Measurements from ENCODE around the gene KCNIP3. TPM values are rescaled to one million over a fixed set of nuclear protein-coding genes. Genes with fewer than 3 reads are reported as not detected.

Gene KCNIP3
- total and polyA plus RNA-seq, 9 of the 15 experiments (the other 6 are each of a cell fraction or from before 2014, with no cell fraction given): 0.04 TPM; not detected in 8

DNA sequence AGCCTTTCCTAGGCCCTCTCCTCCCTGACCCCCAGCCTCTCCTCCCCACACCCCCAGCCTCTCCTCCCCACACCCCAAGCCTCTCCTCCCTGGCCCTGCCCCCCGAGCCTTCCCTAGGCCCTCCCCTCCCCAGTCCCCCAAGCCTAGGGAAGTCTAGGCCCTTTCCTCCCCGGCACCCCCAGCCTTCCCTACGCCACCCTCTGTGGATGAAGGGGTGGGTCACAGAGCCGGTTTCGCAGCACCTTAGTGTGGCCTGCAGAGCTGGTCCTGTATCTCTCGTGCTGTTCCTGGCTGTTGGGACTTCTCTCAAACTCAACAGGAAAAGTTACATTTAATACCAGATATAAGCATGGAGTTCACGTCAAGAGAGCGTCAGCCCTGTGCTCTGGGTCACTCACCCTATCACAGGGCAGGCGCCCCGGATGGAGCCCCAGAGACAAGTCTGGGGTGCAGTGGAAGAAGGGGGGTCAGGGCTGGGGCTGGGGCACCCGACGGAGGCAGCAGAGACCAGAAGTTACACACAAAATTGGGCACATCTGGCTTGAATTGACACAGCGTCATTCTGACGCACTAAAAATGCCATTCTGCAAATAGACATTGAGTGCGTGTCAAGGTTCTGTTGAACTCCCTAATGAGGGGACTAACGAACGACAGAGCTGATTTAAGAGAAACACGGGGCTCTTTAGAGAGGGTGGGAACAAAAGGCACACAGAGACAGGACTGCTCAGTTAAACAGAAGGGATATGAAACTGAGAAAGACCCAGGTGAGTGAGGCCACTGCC, 24.0 kb downstream of the KCNIP3 start:
- H3K4me1 ChIP-seq (replicated peaks in 1 of 2; ENCODE audit: control insufficient read depth in 2 of 2, insufficient read depth in 2 of 2, low read length in 2 of 2): peaks cover 0 to 6% of the 10 kb centered on the region in 2 experiments; a peak in 2 of 5 replicates
- H3K9ac ChIP-seq (ENCODE audit: insufficient read depth in 1 of 2, low read depth in 2 of 2, low read length in 2 of 2): no peak overlapping the region
- H3K9me1 ChIP-seq (ENCODE audit: control insufficient read depth, insufficient read depth, low read length): peaks cover 2% of the 10 kb centered on the region
- ChIA-PET POLR2A (interaction anchor here (1.0 kb wide), 1 partner anchor 8 kb away, joined by 5 read pairs; no protein-coding TSS in a partner anchor), CTCF (ENCODE audit: low intra/inter-chr PET ratio) (no interaction called here)
- intact Hi-C loops (cut with micrococcal nuclease): no loop called here
- no peak overlapping the region for H3K4me3 ChIP-seq
- no peak overlapping the region for H3K4me2 ChIP-seq (ENCODE audit: insufficient read depth, low read length)
- H4K20me1 ChIP-seq (replicated peaks; ENCODE audit: control insufficient read depth, insufficient read depth, low read length): peaks cover 7% of the 10 kb centered on the region
- DNase-seq (ENCODE audit: extremely low read depth in 1 of 4, low spot score in 3 of 4) (no peak), ATAC-seq (no peak), FAIRE-seq (no peak)
- H3K36me3 ChIP-seq (ENCODE audit: control insufficient read depth, insufficient read depth, low read length): no peaks in the 10 kb centered on the region
- BruUV-seq (replicated peaks): no TSS peak
- no peak overlapping the region for H3K27ac ChIP-seq (ENCODE audit: extremely low read depth, low read depth, low read length)
- no peaks in the 10 kb centered on the region for H3K79me2 ChIP-seq (ENCODE audit: control insufficient read depth, insufficient read depth, low read length)
- H3K27me3 ChIP-seq (ENCODE audit: control insufficient read depth in 2 of 2, insufficient read depth in 2 of 2, low read length in 2 of 2): peaks cover 3 to 43% of the 10 kb centered on the region in 2 experiments; a peak in 4 of 5 replicates
- H2AFZ ChIP-seq (ENCODE audit: low read depth, low read length): no peak overlapping the region
- WGBS (ENCODE audit: insufficient coverage, low coverage, missing lambda C conversion rate): 0% methylated on average over 12 of the region's 18 CpGs
- in situ Hi-C loops (cut with MboI): no loop called here
- H3K9me3 ChIP-seq (replicated peaks; ENCODE audit: control insufficient read depth, insufficient read depth, low read depth, low read length): no peaks in the 10 kb centered on the region; the same call in 1 of the 2 replicates
- TF ChIP-seq, protein P1, sequence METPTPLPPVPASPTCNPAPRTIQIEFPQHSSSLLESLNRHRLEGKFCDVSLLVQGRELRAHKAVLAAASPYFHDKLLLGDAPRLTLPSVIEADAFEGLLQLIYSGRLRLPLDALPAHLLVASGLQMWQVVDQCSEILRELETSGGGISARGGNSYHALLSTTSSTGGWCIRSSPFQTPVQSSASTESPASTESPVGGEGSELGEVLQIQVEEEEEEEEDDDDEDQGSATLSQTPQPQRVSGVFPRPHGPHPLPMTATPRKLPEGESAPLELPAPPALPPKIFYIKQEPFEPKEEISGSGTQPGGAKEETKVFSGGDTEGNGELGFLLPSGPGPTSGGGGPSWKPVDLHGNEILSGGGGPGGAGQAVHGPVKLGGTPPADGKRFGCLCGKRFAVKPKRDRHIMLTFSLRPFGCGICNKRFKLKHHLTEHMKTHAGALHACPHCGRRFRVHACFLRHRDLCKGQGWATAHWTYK (CRISPR knock-in tag; IDR thresholded peaks at IDR 0.05): no peak
- TF ChIP-seq, protein P2, sequence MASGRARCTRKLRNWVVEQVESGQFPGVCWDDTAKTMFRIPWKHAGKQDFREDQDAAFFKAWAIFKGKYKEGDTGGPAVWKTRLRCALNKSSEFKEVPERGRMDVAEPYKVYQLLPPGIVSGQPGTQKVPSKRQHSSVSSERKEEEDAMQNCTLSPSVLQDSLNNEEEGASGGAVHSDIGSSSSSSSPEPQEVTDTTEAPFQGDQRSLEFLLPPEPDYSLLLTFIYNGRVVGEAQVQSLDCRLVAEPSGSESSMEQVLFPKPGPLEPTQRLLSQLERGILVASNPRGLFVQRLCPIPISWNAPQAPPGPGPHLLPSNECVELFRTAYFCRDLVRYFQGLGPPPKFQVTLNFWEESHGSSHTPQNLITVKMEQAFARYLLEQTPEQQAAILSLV (tag; IDR thresholded peaks at IDR 0.05): no peak
- TF ChIP-seq SMC3 (conservative IDR thresholded peaks at IDR 0.05; ENCODE audit: insufficient read depth, low read depth, low read length) (no peak), CBX5 (IDR thresholded peaks at IDR 0.05; ENCODE audit: borderline replicate concordance, low read depth) (no peak), MECOM (CRISPR knock-in tag; IDR thresholded peaks at IDR 0.05) (no peak), FOS (IDR thresholded peaks at IDR 0.05; ENCODE audit: extremely low read depth, insufficient read length) (no peak), ZNF785 (CRISPR knock-in tag; IDR thresholded peaks at IDR 0.05) (no peak)
- TF ChIP-seq, protein P3, sequence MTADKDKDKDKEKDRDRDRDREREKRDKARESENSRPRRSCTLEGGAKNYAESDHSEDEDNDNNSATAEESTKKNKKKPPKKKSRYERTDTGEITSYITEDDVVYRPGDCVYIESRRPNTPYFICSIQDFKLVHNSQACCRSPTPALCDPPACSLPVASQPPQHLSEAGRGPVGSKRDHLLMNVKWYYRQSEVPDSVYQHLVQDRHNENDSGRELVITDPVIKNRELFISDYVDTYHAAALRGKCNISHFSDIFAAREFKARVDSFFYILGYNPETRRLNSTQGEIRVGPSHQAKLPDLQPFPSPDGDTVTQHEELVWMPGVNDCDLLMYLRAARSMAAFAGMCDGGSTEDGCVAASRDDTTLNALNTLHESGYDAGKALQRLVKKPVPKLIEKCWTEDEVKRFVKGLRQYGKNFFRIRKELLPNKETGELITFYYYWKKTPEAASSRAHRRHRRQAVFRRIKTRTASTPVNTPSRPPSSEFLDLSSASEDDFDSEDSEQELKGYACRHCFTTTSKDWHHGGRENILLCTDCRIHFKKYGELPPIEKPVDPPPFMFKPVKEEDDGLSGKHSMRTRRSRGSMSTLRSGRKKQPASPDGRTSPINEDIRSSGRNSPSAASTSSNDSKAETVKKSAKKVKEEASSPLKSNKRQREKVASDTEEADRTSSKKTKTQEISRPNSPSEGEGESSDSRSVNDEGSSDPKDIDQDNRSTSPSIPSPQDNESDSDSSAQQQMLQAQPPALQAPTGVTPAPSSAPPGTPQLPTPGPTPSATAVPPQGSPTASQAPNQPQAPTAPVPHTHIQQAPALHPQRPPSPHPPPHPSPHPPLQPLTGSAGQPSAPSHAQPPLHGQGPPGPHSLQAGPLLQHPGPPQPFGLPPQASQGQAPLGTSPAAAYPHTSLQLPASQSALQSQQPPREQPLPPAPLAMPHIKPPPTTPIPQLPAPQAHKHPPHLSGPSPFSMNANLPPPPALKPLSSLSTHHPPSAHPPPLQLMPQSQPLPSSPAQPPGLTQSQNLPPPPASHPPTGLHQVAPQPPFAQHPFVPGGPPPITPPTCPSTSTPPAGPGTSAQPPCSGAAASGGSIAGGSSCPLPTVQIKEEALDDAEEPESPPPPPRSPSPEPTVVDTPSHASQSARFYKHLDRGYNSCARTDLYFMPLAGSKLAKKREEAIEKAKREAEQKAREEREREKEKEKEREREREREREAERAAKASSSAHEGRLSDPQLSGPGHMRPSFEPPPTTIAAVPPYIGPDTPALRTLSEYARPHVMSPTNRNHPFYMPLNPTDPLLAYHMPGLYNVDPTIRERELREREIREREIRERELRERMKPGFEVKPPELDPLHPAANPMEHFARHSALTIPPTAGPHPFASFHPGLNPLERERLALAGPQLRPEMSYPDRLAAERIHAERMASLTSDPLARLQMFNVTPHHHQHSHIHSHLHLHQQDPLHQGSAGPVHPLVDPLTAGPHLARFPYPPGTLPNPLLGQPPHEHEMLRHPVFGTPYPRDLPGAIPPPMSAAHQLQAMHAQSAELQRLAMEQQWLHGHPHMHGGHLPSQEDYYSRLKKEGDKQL (CRISPR knock-in tag; IDR thresholded peaks at IDR 0.05; ENCODE audit: borderline replicate concordance): no peak
- TF ChIP-seq, protein P4, sequence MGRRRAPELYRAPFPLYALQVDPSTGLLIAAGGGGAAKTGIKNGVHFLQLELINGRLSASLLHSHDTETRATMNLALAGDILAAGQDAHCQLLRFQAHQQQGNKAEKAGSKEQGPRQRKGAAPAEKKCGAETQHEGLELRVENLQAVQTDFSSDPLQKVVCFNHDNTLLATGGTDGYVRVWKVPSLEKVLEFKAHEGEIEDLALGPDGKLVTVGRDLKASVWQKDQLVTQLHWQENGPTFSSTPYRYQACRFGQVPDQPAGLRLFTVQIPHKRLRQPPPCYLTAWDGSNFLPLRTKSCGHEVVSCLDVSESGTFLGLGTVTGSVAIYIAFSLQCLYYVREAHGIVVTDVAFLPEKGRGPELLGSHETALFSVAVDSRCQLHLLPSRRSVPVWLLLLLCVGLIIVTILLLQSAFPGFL (CRISPR knock-in tag; IDR thresholded peaks at IDR 0.05): no peak
- TF ChIP-seq, protein P5, sequence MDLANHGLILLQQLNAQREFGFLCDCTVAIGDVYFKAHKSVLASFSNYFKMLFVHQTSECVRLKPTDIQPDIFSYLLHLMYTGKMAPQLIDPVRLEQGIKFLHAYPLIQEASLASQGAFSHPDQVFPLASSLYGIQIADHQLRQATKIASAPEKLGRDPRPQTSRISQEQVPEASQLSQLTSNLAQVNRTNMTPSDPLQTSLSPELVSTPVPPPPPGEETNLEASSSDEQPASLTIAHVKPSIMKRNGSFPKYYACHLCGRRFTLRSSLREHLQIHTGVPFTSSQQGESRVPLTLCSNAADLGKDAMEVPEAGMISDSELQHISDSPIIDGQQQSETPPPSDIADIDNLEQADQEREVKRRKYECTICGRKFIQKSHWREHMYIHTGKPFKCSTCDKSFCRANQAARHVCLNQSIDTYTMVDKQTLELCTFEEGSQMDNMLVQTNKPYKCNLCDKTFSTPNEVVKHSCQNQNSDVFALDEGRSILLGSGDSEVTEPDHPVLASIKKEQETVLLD (IDR thresholded peaks at IDR 0.05): no peak

Measured in K562 (cell line).